Measurements from ENCODE around the gene IZUMO4.

Gene IZUMO4, protein sequence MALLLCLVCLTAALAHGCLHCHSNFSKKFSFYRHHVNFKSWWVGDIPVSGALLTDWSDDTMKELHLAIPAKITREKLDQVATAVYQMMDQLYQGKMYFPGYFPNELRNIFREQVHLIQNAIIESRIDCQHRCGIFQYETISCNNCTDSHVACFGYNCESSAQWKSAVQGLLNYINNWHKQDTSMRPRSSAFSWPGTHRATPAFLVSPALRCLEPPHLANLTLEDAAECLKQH

GRCh38 chr19:2096480-2097202 is at the start of gene IZUMO4:
TSS of gene IZUMO4 (plus strand) at chr19:2096915. CDS start at chr19:2096946, 31 bp downstream.
- DNase-seq: peak; percentile 78

DNA sequence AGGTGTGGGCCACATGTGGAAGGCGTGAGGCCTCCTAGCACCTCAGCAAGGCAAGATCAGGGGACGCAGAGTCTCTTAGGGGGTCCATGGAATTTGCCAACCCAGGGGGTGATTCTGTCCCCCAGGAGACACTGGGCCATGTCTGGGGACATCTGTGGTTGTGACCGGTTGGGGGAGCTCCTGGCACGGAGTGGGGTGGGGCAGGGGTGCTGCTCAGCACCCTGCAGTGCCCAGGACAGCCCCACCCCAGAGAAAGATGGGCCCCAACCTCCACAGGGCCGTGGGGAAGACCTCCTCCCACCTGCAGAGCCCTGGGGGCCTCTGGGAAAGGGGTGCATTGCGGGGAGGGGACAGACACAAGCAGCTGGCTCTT is 49.7 kb upstream of the IZUMO4 start:
- DNase-seq: no peak

- no peak for DNase-seq
Observed at GRCh38 chr19:2047449-2048103, 49.1 kb upstream of the IZUMO4 start.

DNA sequence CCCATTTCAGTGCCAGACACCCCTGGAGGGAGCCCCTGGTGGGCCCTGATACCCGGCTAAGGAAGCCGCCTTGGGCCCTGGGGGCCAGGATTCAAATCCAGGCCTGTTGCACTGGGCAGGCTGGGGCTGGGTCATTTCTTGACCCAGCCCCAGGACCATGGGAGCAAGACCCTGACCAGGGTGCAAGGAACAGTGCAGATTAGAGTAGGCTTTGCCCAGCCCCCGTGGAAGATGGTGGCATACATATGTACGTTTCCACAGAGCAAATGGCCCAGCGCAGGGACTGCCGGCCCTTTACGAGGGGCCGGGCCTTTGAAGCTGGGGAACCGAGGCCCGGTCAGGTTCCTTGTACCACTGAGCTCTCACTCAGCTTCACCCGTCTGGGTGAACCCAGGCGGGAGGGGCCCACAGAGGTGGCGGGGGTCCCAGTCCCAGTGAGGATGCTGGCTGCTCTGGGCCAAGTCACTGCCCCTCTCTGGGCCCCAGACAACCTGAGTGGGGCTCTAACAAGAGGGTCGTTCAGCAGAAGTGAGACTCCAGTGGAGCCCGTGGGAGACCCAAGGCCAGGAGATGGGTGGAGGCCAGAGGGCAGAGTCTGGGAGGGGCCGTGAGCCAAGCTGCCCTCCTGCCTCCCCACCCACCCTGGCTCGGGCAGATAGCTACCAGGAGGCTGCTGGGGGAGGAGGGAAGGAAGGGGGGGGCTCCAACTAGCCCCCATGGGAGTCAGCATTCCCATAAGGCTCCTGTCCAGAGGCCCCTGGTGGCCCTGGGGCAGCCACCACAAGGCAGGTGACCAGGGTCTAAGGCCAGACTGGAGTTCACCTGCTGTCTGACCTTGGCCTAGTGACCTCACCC is 48.4 kb upstream of the IZUMO4 start:
- no peak for DNase-seq

DNA sequence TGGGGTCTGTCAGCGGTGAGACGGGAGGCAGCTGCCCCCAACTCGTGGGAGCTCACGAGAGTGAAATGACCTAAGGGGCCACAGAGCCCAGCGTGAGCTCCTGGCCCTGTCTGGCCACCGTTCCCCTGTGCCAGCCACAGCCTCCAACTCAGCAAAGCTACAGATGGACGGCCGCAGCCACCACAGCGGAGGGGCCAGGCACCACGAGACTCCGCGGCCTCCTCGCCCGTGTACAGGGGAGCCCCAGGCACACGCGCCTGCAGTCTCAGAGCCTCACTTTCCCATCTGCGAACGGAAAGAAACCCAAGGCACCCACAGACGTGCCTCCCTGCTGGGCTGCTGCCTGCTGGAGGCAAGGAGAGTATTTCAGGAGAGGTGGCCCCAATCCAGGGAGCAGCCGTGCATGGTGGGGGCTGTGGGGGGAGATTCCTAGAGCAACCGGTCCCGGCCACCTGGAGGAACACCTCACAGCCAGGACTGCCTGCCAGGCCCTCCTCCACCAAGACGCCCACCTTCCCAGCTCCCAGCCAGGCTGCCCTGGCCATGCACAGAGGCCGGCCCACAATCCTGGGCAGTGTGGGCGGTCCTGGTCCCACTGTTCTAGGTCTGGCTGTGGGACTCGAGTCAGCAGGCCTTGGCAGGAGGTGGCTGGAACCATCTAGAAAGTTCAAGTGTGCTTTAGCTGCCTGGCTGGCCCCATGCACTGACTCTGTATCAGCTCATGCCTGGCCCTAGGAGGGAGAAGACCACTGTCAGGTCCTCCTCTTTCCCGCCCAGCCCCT is 47.6 kb upstream of the IZUMO4 start:
- DNase-seq: no peak

DNA sequence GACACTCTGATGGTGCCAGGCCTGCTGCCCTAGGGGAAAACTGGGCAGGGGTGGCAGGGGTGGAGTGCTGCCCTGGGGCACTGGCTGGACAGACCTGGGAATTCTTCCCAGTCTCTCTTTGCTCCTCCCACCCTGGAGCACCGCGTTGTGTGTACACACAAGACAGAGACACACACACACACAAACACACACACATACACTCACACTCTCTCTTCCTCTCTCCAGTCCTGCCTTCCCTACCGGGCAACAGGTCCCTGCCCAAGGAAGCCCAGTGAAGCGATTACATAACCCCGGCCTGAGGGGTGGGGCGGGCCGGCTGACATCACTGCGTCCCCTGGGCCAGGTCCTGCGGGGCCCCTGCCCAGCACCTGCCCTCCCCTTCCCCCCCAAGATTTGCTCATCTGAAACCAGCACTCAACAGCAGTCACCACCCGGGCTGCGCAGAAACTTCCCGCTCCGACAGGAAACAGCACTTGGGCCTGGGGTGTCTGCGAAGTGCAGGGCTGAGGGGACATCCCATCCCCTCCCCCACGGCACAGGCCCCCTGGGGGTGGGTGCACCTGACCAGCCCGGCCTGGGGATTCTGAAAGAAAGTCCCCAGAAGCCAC is 46.9 kb upstream of the IZUMO4 start:
- no peak for DNase-seq

GRCh38 chr19:2050349-2050990 is 46.2 kb upstream of the IZUMO4 start:
- no peak for DNase-seq

GRCh38 chr19:2050991-2051772 is 45.5 kb upstream of the IZUMO4 start, which contains the start of gene MKNK2:
TSS of gene MKNK2 (minus strand) at chr19:2051244. CDS start at chr19:2050851, 393 bp downstream.
- DNase-seq: peak; percentile 40

DNA sequence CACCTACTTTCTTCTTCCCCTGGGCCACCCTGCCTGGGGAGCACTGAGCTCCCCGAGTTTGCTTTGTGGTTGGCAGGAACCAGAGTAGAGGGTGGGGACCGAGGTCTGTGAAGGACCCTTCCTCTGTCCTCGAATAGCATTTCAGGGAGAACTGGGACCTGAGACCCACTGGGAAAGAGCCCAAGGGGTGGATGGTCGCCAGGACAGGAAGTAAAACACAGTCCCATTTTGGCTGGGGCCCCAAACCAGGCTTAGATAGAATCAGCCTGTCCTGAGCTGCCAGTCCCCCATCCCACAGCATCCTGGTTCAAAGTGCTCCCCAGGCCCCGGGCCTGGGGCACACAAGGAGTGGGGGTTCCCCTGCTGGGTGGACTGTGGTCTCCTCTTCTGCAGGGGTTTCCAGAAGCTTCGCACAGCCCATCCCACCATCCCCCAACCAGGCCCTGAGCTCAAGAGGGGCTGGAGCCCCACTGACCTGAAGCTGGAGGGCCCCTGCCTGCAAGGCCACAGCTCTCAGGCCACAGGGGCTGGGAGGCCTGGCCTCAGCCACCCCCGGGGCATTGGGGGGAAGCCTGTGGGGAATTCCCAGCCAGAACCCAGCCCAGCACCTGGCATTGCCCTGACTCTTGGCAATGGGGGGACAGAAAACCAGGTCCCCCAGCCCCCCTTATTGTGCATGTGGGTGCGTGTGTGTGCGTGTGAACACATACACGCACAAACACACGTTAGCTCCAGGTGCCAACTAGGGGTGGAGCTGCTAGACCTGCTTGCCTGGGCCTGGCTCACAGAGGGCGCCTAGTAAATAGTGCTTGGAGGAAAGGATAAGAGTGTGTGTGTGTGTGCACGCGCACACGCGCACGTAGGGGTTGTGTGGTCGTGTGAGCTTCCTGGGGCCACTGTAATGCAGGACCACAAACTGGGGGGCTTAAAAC is 44.7 kb upstream of the IZUMO4 start:
- DNase-seq: no peak

- no peak for DNase-seq
Observed at GRCh38 chr19:2053601-2054389, 42.9 kb upstream of the IZUMO4 start.

GRCh38 chr19:2054763-2055162 is 42.0 kb upstream of the IZUMO4 start:
- no peak for DNase-seq

DNA sequence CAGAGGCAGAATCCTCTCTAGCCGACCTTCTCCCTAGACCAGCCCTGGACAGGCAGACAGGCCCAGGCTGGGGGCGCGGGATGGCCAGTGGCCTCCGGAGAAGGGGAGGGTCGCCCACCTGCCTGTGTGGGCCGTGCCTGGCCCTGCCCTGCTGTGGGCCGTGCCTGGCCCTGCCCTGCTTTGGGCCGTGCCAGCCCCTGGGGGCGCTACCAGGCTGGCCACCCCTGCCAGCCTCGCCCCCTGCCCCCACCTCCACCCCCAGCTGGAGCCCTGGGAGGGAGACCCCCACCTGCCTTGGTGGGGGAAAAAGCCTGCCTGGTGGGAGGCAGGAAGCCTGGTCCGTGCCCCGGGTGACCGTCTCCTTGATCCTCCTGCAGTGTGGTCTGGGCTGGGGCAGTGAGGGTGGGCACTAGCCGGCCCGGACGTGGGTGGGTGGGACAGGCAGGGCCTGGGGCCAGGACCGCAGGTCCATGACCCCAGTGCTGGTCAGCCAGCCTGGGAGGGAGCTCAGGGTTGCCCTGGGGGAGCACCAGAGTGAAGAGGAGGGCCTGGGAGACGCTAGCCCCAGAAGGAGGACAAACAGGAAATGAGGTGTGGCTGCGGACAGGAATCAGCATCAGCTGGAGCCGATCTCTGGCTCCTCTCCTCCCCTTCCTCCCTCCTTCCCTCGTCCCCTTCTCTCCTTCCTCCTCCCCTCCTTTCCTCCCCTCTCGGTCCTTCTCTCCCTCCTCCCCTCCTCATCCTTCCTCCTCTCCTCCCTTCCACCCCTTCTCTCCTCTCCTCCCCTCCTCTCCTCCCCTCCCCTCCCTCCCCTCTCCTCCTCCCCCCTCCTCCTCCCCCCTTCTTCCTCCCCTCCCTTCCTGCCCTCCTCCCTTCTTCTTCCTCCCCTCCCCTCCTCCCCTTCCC is 40.5 kb upstream of the IZUMO4 start:
- DNase-seq: no peak

DNA sequence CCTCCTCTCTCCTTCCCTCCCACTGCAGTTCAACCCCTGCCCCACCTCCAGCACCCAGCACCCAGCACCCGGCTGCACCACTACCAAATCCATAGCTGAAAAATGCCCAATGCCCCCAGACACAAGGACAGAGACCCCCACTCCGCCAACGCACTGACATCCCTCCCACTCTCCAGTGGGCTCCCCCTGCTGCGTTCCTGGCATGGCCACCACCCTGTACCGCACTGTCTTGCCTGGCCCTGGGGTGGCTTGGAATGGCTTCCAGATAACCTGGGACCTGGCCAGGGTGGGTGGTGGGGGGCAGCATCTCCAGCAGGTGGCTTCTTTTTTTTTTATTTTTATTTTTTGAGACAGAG is 39.9 kb upstream of the IZUMO4 start:
- DNase-seq: no peak

DNA sequence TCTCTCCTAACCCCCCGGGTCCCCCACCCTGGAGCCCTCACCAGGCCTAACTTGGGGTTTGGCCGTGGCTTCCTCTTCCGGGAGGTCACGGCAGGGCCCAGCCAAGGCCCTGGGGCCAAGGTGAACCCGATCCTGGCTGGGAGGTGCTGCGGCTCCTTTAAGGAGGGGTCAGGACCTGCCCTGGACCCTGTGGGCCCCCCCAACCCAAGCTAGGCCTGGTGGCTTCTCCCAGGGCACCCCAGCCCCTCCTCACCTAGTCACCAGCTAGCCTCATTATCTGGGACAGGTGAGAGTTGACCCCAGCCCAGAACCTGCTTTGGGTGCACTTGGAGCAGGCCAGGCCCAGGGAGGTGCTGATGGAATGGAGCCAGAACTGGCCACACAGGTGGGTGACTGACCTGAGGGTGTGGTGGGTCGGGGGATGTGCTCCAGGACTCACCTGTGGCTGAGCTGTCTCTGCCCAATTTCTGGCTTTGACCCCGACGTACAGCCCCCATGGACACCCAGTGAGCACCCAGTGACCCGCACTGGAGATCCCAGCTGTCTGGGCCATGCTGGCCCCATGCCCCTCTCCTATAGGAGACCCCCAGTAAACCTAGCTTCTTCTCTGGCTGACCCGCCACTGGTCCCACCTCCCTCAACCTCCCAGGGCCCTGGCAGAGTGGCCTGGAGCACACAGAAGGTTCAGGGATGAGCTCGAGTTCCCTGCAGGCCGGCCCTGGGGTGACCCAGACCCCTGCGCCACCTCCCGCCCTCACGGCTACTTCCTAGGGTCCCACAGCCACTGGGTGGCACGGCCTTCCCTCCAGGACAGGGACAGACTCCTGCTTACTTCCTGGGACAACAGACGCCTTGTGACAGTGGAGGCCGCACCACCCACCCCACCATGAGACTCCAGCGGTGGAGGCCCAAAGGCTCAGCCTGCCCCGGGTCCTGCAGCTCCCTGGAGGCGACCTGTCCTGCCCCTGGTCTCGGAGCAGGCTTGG is 38.9 kb upstream of the IZUMO4 start:
- no peak for DNase-seq

GRCh38 chr19:2058570-2059421 is 37.9 kb upstream of the IZUMO4 start:
- no peak for DNase-seq

Data from NCI-H1694 (cell line).